Testis (tissue), 2 donors: ENCODE data around the gene CBFA2T3.

Source experiments
- POLR2A ChIP-seq: fragments of 450-650 bp; IDR thresholded peaks from one replicate; pipeline ENCODE4 v1.6.1; 2017; ENCODE audit warnings: antibody characterized with exemption, mild to moderate bottlenecking, moderate library complexity
- TF ChIP-seq, protein P1 (sequence below), 3 experiments: fragments of 450-650 bp in 2 of 3; fragments of 200-600 bp in 1 of 3; sonication (generic) in 1 of 3; IDR thresholded peaks; one replicate each; pipeline ENCODE4 v1.5.1; 2016 to 2019; ENCODE audit warnings: antibody characterized with exemption in 3 of 3, mild to moderate bottlenecking in 2 of 3, moderate library complexity in 1 of 3

DNA sequence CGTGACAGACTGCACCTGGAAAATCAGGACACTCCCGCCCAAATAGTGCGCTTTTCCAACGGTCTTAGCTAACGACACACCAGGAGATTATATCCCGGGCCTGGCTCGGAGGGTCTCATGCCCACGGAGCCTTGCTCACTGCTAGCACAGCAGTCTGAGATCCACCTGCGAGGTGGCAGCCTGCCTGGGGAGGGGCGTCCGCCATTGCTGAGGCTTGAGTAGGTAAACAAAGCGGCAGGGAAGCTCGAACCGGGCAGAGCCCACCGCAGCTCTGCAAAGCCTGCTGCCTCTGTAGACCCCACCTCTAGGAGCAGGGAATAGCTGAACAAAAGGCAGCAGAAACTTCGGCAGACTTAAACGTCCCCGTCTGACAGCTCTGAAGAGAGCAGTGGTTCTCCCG lies 125.4 kb downstream of the CBFA2T3 start:
- TF ChIP-seq, protein P1, sequence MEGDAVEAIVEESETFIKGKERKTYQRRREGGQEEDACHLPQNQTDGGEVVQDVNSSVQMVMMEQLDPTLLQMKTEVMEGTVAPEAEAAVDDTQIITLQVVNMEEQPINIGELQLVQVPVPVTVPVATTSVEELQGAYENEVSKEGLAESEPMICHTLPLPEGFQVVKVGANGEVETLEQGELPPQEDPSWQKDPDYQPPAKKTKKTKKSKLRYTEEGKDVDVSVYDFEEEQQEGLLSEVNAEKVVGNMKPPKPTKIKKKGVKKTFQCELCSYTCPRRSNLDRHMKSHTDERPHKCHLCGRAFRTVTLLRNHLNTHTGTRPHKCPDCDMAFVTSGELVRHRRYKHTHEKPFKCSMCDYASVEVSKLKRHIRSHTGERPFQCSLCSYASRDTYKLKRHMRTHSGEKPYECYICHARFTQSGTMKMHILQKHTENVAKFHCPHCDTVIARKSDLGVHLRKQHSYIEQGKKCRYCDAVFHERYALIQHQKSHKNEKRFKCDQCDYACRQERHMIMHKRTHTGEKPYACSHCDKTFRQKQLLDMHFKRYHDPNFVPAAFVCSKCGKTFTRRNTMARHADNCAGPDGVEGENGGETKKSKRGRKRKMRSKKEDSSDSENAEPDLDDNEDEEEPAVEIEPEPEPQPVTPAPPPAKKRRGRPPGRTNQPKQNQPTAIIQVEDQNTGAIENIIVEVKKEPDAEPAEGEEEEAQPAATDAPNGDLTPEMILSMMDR (IDR thresholded peaks at IDR 0.05): no peak
- TF ChIP-seq POLR2A: no peak
